Body of pancreas (tissue), 4 donors: ENCODE measurements around the gene ZNRF4.

Experiments used
- POLR2A ChIP-seq, 3 donors: fragments of 450-650 bp; IDR thresholded peaks; one replicate each; pipeline ENCODE4 v1.6.1; 2016; ENCODE audit warnings: antibody characterized with exemption in 3 of 3, mild to moderate bottlenecking in 2 of 3
- TF ChIP-seq, protein P1 (sequence below), 7 experiments: fragments of 450-650 bp in 4 of 7; fragments of 200-600 bp in 3 of 7; sonication (generic) in 3 of 7; IDR thresholded peaks; one replicate each; pipeline ENCODE4 v1.5.1; 2016 to 2019; ENCODE audit warnings: antibody characterized with exemption in 7 of 7

DNA sequence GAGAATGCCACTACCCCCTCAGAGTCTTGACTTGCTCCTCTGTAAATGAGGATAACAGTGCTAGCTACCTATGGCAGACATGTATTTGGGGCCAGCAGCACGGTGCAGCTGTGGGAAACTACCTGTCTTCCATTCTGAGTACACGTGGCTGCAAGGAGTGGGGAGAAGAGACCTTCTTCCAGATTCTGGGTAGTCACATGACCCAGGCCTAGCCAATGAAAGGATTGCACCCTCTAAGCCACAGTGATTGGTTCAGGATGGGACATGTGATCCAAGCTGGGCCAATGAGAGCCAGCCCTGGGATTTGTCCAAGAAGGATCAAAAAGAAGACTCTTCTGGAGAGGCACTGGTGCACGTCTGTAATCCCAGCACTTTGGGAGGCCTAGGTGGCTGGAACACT lies 5.5 kb downstream of the ZNRF4 start:
- TF ChIP-seq, protein P1, sequence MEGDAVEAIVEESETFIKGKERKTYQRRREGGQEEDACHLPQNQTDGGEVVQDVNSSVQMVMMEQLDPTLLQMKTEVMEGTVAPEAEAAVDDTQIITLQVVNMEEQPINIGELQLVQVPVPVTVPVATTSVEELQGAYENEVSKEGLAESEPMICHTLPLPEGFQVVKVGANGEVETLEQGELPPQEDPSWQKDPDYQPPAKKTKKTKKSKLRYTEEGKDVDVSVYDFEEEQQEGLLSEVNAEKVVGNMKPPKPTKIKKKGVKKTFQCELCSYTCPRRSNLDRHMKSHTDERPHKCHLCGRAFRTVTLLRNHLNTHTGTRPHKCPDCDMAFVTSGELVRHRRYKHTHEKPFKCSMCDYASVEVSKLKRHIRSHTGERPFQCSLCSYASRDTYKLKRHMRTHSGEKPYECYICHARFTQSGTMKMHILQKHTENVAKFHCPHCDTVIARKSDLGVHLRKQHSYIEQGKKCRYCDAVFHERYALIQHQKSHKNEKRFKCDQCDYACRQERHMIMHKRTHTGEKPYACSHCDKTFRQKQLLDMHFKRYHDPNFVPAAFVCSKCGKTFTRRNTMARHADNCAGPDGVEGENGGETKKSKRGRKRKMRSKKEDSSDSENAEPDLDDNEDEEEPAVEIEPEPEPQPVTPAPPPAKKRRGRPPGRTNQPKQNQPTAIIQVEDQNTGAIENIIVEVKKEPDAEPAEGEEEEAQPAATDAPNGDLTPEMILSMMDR (IDR thresholded peaks at IDR 0.05), result no peak
- TF ChIP-seq POLR2A (IDR thresholded peaks at IDR 0.05), result no peak
